ENCODE measurements around the gene SIAE. TPM values are rescaled to one million over a fixed set of nuclear protein-coding genes. Genes with fewer than 3 reads are reported as not detected.

Gene SIAE
- total and polyA plus RNA-seq, 2 donors = 4.6 to 13.4 TPM

DNA sequence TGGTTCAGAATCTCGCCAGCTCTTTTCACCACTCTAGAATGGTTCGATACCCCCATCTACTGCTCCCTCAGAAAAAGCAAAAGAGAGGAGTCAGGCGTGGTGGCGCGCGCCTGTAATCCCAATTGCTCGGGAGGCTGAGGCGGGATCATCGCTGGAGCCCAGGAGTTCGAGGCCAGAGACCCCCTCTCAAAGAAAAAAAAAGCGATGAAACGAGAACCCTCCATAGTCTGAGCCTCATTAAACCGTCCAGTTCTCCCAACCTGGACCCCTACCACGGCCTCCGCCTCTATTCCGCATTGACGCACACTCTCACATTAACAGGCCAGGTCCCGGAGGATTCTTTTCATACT, 604 bp upstream of the SIAE start:
- no peak for DNase-seq (ENCODE audit: low read depth in 6 of 9, low spot score in 9 of 9)
- Histone ChIP-seq H3K4me1 (ENCODE audit: control insufficient read depth in 2 of 2, insufficient read depth in 2 of 2, low read length in 2 of 2) (peaks cover 19 to 26% of the 10 kb centered on the region in 2 donors), H3K4me3 (ENCODE audit: low read length in 2 of 2) (peak overlapping the region; percentile 61 to 80), H3K9me3 (ENCODE audit: control insufficient read depth in 2 of 2, insufficient read depth in 1 of 2, low read length in 1 of 2) (no peaks in the 10 kb centered on the region), H3K27me3 (ENCODE audit: control insufficient read depth in 2 of 2, insufficient read depth in 1 of 2, low read length in 1 of 2) (no peaks in the 10 kb centered on the region), H3K36me3 (ENCODE audit: control insufficient read depth in 2 of 2, insufficient read depth in 2 of 2, low read length in 1 of 2) (no peaks in the 10 kb centered on the region), H3K27ac (ENCODE audit: low read depth in 1 of 2, low read length in 1 of 2) (peak overlapping the region; percentile 45 to 67)
- WGBS = 42% methylated on average over 18 of the region's 18 CpGs

DNA sequence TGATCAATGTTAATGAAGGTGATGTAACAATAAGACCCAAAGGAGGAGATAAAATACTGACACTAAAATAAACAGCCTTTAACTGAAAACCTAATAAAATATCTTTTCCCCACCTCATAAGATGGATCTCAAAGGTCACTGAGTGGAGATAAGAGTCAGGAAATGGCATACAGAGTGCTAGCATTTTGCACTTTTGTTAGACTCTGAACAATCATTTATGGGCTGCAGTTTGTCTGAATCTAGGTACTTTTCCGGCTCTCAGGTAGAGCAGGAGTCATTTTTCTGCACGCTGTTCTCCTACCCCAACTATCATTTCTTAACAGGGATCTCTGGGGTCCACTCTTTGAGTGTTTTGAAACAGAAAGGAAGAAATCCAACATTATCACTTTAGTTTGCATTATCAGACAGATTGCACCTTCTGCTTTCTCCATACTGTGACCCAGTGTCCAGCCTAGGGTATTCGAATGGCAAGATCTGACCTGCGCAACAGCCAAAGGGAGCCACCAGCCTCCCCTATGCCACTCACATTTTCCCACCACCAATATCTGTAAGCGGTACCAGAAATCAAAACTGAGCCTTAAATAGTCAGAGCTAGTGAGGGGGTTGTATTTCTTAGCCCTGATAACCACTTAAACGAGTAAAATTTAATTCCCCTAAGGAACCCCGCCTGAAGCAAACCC, 863 bp downstream of the SIAE start:
- Histone ChIP-seq H3K36me3 (ENCODE audit: control insufficient read depth in 2 of 2, insufficient read depth in 2 of 2, low read length in 1 of 2) (no peaks in the 10 kb centered on the region), H3K9me3 (ENCODE audit: control insufficient read depth in 2 of 2, insufficient read depth in 1 of 2, low read length in 1 of 2) (no peaks in the 10 kb centered on the region), H3K4me3 (ENCODE audit: low read length in 2 of 2) (peak overlapping the region; percentile 61 to 80), H3K27ac (ENCODE audit: low read depth in 1 of 2, low read length in 1 of 2) (peak overlapping the region in 1 of 2 donors; percentile 81), H3K27me3 (ENCODE audit: control insufficient read depth in 2 of 2, insufficient read depth in 1 of 2, low read length in 1 of 2) (no peaks in the 10 kb centered on the region), H3K4me1 (ENCODE audit: control insufficient read depth in 2 of 2, insufficient read depth in 2 of 2, low read length in 2 of 2) (peaks cover 19 to 26% of the 10 kb centered on the region in 2 donors)
- no peak for DNase-seq (ENCODE audit: low read depth in 6 of 9, low spot score in 9 of 9)
- WGBS = 63% methylated on average over 7 of the region's 7 CpGs

DNA sequence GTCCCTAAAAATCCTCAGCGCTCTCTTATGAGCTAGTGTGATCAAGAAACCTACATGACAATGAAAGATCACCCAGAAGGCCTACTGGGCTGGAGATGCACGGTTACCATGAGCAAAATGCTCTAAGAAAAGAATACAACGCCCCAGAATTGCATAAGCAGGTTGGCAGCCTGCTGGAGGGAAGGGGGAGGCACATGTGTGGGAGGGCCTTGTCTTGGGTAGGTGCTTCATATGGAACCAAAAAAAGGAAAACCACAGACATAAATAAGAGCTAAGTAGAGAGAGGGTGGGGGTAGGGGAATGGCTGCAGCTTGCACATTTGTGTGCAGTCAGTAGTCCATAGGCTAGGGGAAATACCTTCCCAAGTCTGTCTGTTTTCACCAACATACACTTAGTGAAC, 2.8 kb downstream of the SIAE start:
- H3K4me3 ChIP-seq (ENCODE audit: low read length in 2 of 2) = no peak overlapping the region
- DNase-seq (ENCODE audit: low read depth in 6 of 9, low spot score in 9 of 9) = peak in 7 of 9 donors; percentile 40 to 83 (median 60)
- H3K4me1 ChIP-seq (ENCODE audit: control insufficient read depth in 2 of 2, insufficient read depth in 2 of 2, low read length in 2 of 2) = peaks cover 19 to 26% of the 10 kb centered on the region in 2 donors
- H3K27ac ChIP-seq (ENCODE audit: low read depth in 1 of 2, low read length in 1 of 2) = peak overlapping the region in 1 of 2 donors; percentile 12
- no peaks in the 10 kb centered on the region for H3K27me3 ChIP-seq (ENCODE audit: control insufficient read depth in 2 of 2, insufficient read depth in 1 of 2, low read length in 1 of 2)
- no peaks in the 10 kb centered on the region for H3K9me3 ChIP-seq (ENCODE audit: control insufficient read depth in 2 of 2, insufficient read depth in 1 of 2, low read length in 1 of 2)
- H3K36me3 ChIP-seq (ENCODE audit: control insufficient read depth in 2 of 2, insufficient read depth in 2 of 2, low read length in 1 of 2) = no peaks in the 10 kb centered on the region
- whole genome bisulfite sequencing = 11% methylated on average over 3 of the region's 3 CpGs

DNA sequence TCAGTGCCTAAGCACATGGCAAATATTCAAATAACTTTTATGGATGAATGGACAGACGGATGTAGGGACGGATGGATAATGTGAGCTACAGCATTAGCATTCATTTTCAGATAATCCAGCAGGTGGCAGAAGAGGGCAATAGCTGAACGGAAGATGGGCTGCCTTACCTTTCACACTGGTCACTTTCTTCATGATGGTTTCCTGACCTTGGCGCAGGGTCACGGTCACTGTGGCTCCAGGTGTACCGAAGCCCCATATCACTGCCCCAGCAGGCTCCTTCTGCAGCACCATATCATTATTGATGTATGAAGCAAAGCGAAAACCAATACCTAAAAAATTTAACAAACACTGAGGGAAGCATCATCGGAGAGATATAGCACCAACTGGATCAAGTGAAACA, 4.3 kb downstream of the SIAE start:
- Histone ChIP-seq H3K4me1 (ENCODE audit: control insufficient read depth in 2 of 2, insufficient read depth in 2 of 2, low read length in 2 of 2) (peaks cover 15 to 23% of the 10 kb centered on the region in 2 donors), H3K36me3 (ENCODE audit: control insufficient read depth in 2 of 2, insufficient read depth in 2 of 2, low read length in 1 of 2) (no peaks in the 10 kb centered on the region), H3K27ac (ENCODE audit: low read depth in 1 of 2, low read length in 1 of 2) (no peak overlapping the region), H3K9me3 (ENCODE audit: control insufficient read depth in 2 of 2, insufficient read depth in 1 of 2, low read length in 1 of 2) (no peaks in the 10 kb centered on the region), H3K4me3 (ENCODE audit: low read length in 2 of 2) (no peak overlapping the region), H3K27me3 (ENCODE audit: control insufficient read depth in 2 of 2, insufficient read depth in 1 of 2, low read length in 1 of 2) (no peaks in the 10 kb centered on the region)
- DNase-seq (ENCODE audit: low read depth in 6 of 9, low spot score in 9 of 9) = peak in 5 of 9 donors; percentile 26 to 58 (median 45)
- WGBS = 39% methylated on average over 8 of the region's 8 CpGs

DNA sequence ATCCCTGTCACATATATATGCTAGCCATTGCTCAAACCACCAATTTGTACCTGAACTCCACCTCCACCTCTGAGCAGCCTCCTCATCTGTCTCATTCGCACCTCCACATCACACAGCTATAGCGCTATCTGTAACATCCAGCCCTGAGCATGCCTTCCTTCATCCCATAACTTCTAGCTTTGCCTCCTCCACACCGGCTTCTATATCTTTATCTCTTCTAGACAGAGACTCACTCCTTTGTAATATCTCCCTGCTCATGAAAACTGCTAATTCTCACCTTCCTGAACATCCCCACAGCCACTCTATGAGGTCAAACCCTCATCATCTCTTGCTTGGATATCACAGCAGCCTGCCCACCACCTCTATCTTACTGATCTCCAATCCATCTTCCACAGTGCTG, 5.9 kb downstream of the SIAE start:
- Histone ChIP-seq H3K9me3 (ENCODE audit: control insufficient read depth in 2 of 2, insufficient read depth in 1 of 2, low read length in 1 of 2) (no peaks in the 10 kb centered on the region), H3K4me3 (ENCODE audit: low read length in 2 of 2) (no peak overlapping the region), H3K27ac (ENCODE audit: low read depth in 1 of 2, low read length in 1 of 2) (no peak overlapping the region), H3K36me3 (ENCODE audit: control insufficient read depth in 2 of 2, insufficient read depth in 2 of 2, low read length in 1 of 2) (no peaks in the 10 kb centered on the region), H3K27me3 (ENCODE audit: control insufficient read depth in 2 of 2, insufficient read depth in 1 of 2, low read length in 1 of 2) (no peaks in the 10 kb centered on the region), H3K4me1 (ENCODE audit: control insufficient read depth in 2 of 2, insufficient read depth in 2 of 2, low read length in 2 of 2) (peaks cover 7 to 13% of the 10 kb centered on the region in 2 donors)
- 97% methylated on average over 3 of the region's 3 CpGs for WGBS
- no peak for DNase-seq (ENCODE audit: low read depth in 6 of 9, low spot score in 9 of 9)

DNA sequence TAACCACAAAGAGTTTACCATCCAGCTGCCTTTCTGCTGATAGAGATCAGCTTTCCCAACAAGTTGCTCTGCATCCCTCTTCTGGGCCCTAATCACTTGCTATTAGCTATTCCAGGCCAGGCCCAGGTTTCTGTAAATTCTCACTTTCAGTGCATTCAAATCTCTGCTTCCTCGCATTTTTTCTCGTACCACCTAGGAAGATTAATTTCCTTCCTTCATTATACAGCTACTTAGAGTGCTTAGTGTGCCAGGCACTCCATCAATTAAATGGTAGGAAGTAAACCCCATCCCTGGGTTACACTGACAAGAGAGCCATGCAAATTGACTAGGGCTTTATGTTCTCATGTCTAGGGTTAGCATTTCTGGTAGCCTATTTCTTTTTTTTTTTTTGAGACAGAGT, 9.7 kb downstream of the SIAE start:
- H3K4me3 ChIP-seq (ENCODE audit: low read length in 2 of 2) = no peak overlapping the region
- no peak overlapping the region for H3K27ac ChIP-seq (ENCODE audit: low read depth in 1 of 2, low read length in 1 of 2)
- DNase-seq (ENCODE audit: low read depth in 6 of 9, low spot score in 9 of 9) = no peak
- H3K27me3 ChIP-seq (ENCODE audit: control insufficient read depth in 2 of 2, insufficient read depth in 1 of 2, low read length in 1 of 2) = no peaks in the 10 kb centered on the region
- no peaks in the 10 kb centered on the region for H3K4me1 ChIP-seq (ENCODE audit: control insufficient read depth in 2 of 2, insufficient read depth in 2 of 2, low read length in 2 of 2)
- no peaks in the 10 kb centered on the region for H3K36me3 ChIP-seq (ENCODE audit: control insufficient read depth in 2 of 2, insufficient read depth in 2 of 2, low read length in 1 of 2)
- 96% methylated on average over 2 of the region's 2 CpGs for WGBS
- H3K9me3 ChIP-seq (ENCODE audit: control insufficient read depth in 2 of 2, insufficient read depth in 1 of 2, low read length in 1 of 2) = no peaks in the 10 kb centered on the region

DNA sequence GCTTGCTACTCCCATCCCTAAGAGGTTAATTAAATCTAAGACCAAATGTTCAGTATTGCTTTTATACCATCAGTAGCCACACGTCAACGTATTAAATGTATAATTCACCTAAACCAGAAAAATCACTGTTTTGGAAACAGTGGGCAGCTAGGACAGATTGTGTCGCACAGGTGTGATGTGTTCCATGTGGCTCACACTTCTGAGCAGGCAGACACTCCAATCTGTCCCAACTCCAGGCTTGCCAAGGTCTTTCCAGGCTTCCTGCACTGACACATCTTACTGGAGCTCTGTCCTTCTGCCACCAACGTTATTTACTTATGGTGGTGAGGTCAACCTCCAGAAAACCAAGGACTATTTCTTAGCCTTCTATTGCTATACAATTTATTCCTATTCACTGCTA, 11.4 kb downstream of the SIAE start:
- Histone ChIP-seq H3K27me3 (ENCODE audit: control insufficient read depth in 2 of 2, insufficient read depth in 1 of 2, low read length in 1 of 2) (no peaks in the 10 kb centered on the region), H3K27ac (ENCODE audit: low read depth in 1 of 2, low read length in 1 of 2) (no peak overlapping the region), H3K36me3 (ENCODE audit: control insufficient read depth in 2 of 2, insufficient read depth in 2 of 2, low read length in 1 of 2) (no peaks in the 10 kb centered on the region), H3K4me1 (ENCODE audit: control insufficient read depth in 2 of 2, insufficient read depth in 2 of 2, low read length in 2 of 2) (no peaks in the 10 kb centered on the region), H3K4me3 (ENCODE audit: low read length in 2 of 2) (no peak overlapping the region), H3K9me3 (ENCODE audit: control insufficient read depth in 2 of 2, insufficient read depth in 1 of 2, low read length in 1 of 2) (no peaks in the 10 kb centered on the region)
- WGBS = 96% methylated on average over 4 of the region's 4 CpGs
- DNase-seq (ENCODE audit: low read depth in 6 of 9, low spot score in 9 of 9) = no peak

DNA sequence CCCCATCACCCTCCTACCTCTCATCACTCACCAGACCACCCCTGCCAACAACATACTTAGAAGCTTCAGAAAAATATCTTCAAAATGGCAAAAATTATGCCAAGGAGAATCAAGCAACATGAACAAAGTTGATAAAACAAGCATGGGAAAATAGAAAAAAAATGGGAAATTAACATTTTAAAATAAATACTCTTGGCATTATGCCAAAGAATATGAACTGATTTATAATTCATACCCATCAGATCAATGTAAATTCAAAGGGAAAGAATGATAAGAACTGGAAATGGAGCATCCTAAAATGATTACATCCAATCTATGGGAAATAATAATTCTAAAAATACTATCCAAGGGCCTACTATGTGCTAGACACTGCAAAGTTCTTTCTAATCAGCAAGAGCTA, 12.0 kb downstream of the SIAE start:
- no peak overlapping the region for H3K27ac ChIP-seq (ENCODE audit: low read depth in 1 of 2, low read length in 1 of 2)
- no peaks in the 10 kb centered on the region for H3K9me3 ChIP-seq (ENCODE audit: control insufficient read depth in 2 of 2, insufficient read depth in 1 of 2, low read length in 1 of 2)
- no peak overlapping the region for H3K4me3 ChIP-seq (ENCODE audit: low read length in 2 of 2)
- H3K36me3 ChIP-seq (ENCODE audit: control insufficient read depth in 2 of 2, insufficient read depth in 2 of 2, low read length in 1 of 2) = no peaks in the 10 kb centered on the region
- H3K4me1 ChIP-seq (ENCODE audit: control insufficient read depth in 2 of 2, insufficient read depth in 2 of 2, low read length in 2 of 2) = no peaks in the 10 kb centered on the region
- H3K27me3 ChIP-seq (ENCODE audit: control insufficient read depth in 2 of 2, insufficient read depth in 1 of 2, low read length in 1 of 2) = no peaks in the 10 kb centered on the region
- DNase-seq (ENCODE audit: low read depth in 6 of 9, low spot score in 9 of 9) = no peak

DNA sequence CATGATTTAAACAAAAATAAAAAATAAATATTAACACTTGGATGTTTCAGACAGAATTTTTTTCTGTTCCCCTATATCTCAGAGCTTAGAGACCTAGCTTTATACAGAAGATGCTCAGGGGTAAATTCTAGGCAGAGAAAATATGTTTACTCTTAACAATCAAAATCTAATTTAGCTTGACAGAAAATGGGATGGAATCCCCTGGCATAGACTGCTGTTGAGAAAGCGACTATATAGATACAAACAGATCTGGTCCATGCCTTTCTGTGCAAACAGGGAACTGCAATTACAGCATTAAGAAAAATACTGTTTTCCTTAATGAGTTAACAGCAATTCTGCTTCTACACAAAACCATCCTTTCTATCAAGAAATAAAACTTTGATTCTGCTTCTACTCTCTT, 14.6 kb downstream of the SIAE start:
- no peak overlapping the region for H3K4me3 ChIP-seq (ENCODE audit: low read length in 2 of 2)
- no peaks in the 10 kb centered on the region for H3K36me3 ChIP-seq (ENCODE audit: control insufficient read depth in 2 of 2, insufficient read depth in 2 of 2, low read length in 1 of 2)
- no peak for DNase-seq (ENCODE audit: low read depth in 6 of 9, low spot score in 9 of 9)
- 97% methylated on average over 1 of the region's 1 CpG for WGBS
- no peaks in the 10 kb centered on the region for H3K27me3 ChIP-seq (ENCODE audit: control insufficient read depth in 2 of 2, insufficient read depth in 1 of 2, low read length in 1 of 2)
- H3K27ac ChIP-seq (ENCODE audit: low read depth in 1 of 2, low read length in 1 of 2) = no peak overlapping the region
- no peaks in the 10 kb centered on the region for H3K4me1 ChIP-seq (ENCODE audit: control insufficient read depth in 2 of 2, insufficient read depth in 2 of 2, low read length in 2 of 2)
- no peaks in the 10 kb centered on the region for H3K9me3 ChIP-seq (ENCODE audit: control insufficient read depth in 2 of 2, insufficient read depth in 1 of 2, low read length in 1 of 2)

Measured in thymus (tissue), 11 donors.